KMS-11 (cell line): ENCODE measurements around the gene TNC.

Source experiments
- H2AFZ ChIP-seq: fragments of 200-600 bp; sonication (generic); 2 replicates; pipeline ENCODE4 v1.6.1; 2016; ENCODE audit warnings: antibody characterized with exemption, mixed run types, low read depth
- H3K27ac ChIP-seq: fragments of 200-600 bp; sonication (generic); 2 replicates; pipeline ENCODE4 v1.6.1; 2016; ENCODE audit warnings: mild to moderate bottlenecking, mixed run types
- H3K27me3 ChIP-seq: fragments of 200-600 bp; sonication (generic); 2 replicates; pipeline ENCODE4 v1.6.1; 2017; ENCODE audit warnings: mild to moderate bottlenecking, low read depth, mixed run types, moderate library complexity; ENCODE audit not compliant: insufficient read depth
- H3K36me3 ChIP-seq: fragments of 200-600 bp; sonication (generic); 2 replicates; pipeline ENCODE4 v1.6.1; 2017; ENCODE audit warnings: mild to moderate bottlenecking, mixed run types; ENCODE audit not compliant: insufficient read depth
- H3K4me1 ChIP-seq: fragments of 200-600 bp; sonication (generic); 2 replicates; pipeline ENCODE4 v1.6.1; 2016; ENCODE audit warnings: mild to moderate bottlenecking, low read depth, mixed run types; ENCODE audit not compliant: poor library complexity, severe bottlenecking
- H3K4me2 ChIP-seq: fragments of 200-600 bp; sonication (generic); 2 replicates; pipeline ENCODE4 v1.7.0; 2016; ENCODE audit warnings: mild to moderate bottlenecking, mixed run types
- H3K4me3 ChIP-seq: fragments of 200-600 bp; sonication (generic); IDR thresholded peaks from 2 replicates; pipeline ENCODE4 v1.6.1; 2017; ENCODE audit warnings: low read depth, low read length, mixed read lengths; ENCODE audit not compliant: insufficient read depth
- H3K79me2 ChIP-seq: fragments of 200-600 bp; sonication (generic); 2 replicates; pipeline ENCODE4 v1.6.1; 2016; ENCODE audit warnings: low read depth, mixed run types; ENCODE audit not compliant: insufficient read depth
- H3K9ac ChIP-seq: fragments of 200-600 bp; sonication (generic); 2 replicates; pipeline ENCODE4 v1.6.1; 2016; ENCODE audit warnings: mild to moderate bottlenecking, mixed run types
- H4K20me1 ChIP-seq: fragments of 200-600 bp; sonication (generic); 2 replicates; pipeline ENCODE4 v1.6.1; 2016; ENCODE audit warnings: mild to moderate bottlenecking, mixed run types; ENCODE audit not compliant: insufficient read depth
- CTCF ChIP-seq: fragments of 200-600 bp; sonication (generic); conservative IDR thresholded peaks from 2 replicates; pipeline ENCODE4 v1.6.1; 2017; ENCODE audit warnings: low read depth, mild to moderate bottlenecking, antibody characterized with exemption, low read length, moderate library complexity, mixed read lengths

Gene TNC

GRCh38 chr9:115014438-115014837 lies 103.5 kb downstream of the TNC start:
- TF ChIP-seq CTCF, result no peak

GRCh38 chr9:115013998-115014397 lies 104.0 kb downstream of the TNC start:
- no peak overlapping the region for H3K4me2 ChIP-seq
- H3K27ac ChIP-seq, result no peak overlapping the region
- H3K27me3 ChIP-seq, result no peaks in the 10 kb centered on the region
- H2AFZ ChIP-seq, result no peak overlapping the region
- H4K20me1 ChIP-seq, result no peaks in the 10 kb centered on the region
- peak; percentile 95 for TF ChIP-seq CTCF
- H3K36me3 ChIP-seq, result no peaks in the 10 kb centered on the region
- H3K79me2 ChIP-seq, result no peaks in the 10 kb centered on the region
- no peak overlapping the region for H3K4me3 ChIP-seq
- H3K9ac ChIP-seq, result no peak overlapping the region
- H3K4me1 ChIP-seq, result no peaks in the 10 kb centered on the region

More at GRCh38 chr9:115014438-115014837, 103.5 kb downstream of the TNC start:
- H3K9ac ChIP-seq, result no peak overlapping the region
- no peaks in the 10 kb centered on the region for H3K4me1 ChIP-seq
- H3K4me2 ChIP-seq, result no peak overlapping the region
- H3K79me2 ChIP-seq, result no peaks in the 10 kb centered on the region
- no peaks in the 10 kb centered on the region for H3K27me3 ChIP-seq
- H3K36me3 ChIP-seq, result no peaks in the 10 kb centered on the region
- no peak overlapping the region for H3K27ac ChIP-seq
- no peak overlapping the region for H3K4me3 ChIP-seq
- H2AFZ ChIP-seq, result no peak overlapping the region
- H4K20me1 ChIP-seq, result no peaks in the 10 kb centered on the region

GRCh38 chr9:115012486-115012885 lies 105.5 kb downstream of the TNC start:
- H3K27ac ChIP-seq, result no peak overlapping the region
- no peak overlapping the region for H2AFZ ChIP-seq
- no peak for TF ChIP-seq CTCF
- H4K20me1 ChIP-seq, result no peaks in the 10 kb centered on the region
- no peaks in the 10 kb centered on the region for H3K36me3 ChIP-seq
- no peaks in the 10 kb centered on the region for H3K4me1 ChIP-seq
- H3K9ac ChIP-seq, result no peak overlapping the region
- no peak overlapping the region for H3K4me2 ChIP-seq
- no peaks in the 10 kb centered on the region for H3K79me2 ChIP-seq
- H3K4me3 ChIP-seq, result no peak overlapping the region
- H3K27me3 ChIP-seq, result no peaks in the 10 kb centered on the region

- no peak overlapping the region for H3K27ac ChIP-seq
- H3K4me1 ChIP-seq, result no peaks in the 10 kb centered on the region
- H3K36me3 ChIP-seq, result no peaks in the 10 kb centered on the region
- H2AFZ ChIP-seq, result no peak overlapping the region
- no peaks in the 10 kb centered on the region for H3K27me3 ChIP-seq
- no peaks in the 10 kb centered on the region for H4K20me1 ChIP-seq
- no peak overlapping the region for H3K4me3 ChIP-seq
- no peaks in the 10 kb centered on the region for H3K79me2 ChIP-seq
- TF ChIP-seq CTCF, result no peak
- H3K4me2 ChIP-seq, result no peak overlapping the region
- H3K9ac ChIP-seq, result no peak overlapping the region
These were observed 107.1 kb downstream of the TNC start for GRCh38 chr9:115010874-115011273.
